Measurements from ENCODE around the gene FAM234B. TPM values are rescaled to one million over a fixed set of nuclear protein-coding genes. Genes with fewer than 3 reads are reported as not detected.

The FAM234B gene
- total RNA-seq, 1 experiment from 2014 or later = 3.3 TPM

DNA sequence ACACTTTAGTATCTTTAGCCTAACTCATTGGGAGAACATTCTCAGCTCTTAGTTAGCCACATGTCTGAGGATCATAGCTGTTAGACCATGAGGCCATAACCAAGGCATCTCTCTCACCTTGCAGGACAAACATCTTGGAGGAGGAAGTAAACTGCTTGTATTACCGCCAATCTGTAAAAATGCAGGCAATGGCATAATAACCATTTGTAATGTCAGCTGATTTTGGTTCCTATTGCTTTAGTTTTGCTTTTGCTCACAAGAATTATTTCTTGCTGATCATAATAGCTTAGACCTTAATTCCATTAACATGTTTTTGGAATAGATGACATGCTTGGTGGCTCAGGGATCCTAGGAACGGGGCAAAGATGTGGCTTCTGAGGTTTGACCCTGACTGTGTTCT is 75.6 kb downstream of the FAM234B start:
- Histone ChIP-seq H3K79me2 (ENCODE audit: low read length) (no peaks in the 10 kb centered on the region), H2AFZ (ENCODE audit: low read length) (no peak overlapping the region), H3K27ac (ENCODE audit: low read length) (no peak overlapping the region), H3K4me3 (ENCODE audit: low read length) (no peak overlapping the region), H4K20me1 (ENCODE audit: low read length) (no peaks in the 10 kb centered on the region), H3K9ac (ENCODE audit: low read length) (no peak overlapping the region), H3K4me2 (ENCODE audit: low read length) (no peak overlapping the region), H3K27me3 (ENCODE audit: low read length) (no peaks in the 10 kb centered on the region), H3K9me3 (ENCODE audit: low read length) (no peaks in the 10 kb centered on the region), H3K4me1 (ENCODE audit: insufficient read depth, low read length) (peaks cover 5% of the 10 kb centered on the region), H3K36me3 (ENCODE audit: low read depth, low read length) (no peaks in the 10 kb centered on the region), H3F3A (ENCODE audit: low read length, unreplicated experiment) (no peaks in the 10 kb centered on the region), H3K9me2 (replicated peaks; ENCODE audit: low read length) (no peaks in the 10 kb centered on the region)
- ChIA-PET CTCF (no interaction called here), POLR2A (ENCODE audit: unreplicated experiment) (no interaction called here)
- DNase-seq (no peak), ATAC-seq (no peak)
- BruUV-seq (replicated peaks) = no TSS peak
- TF ChIP-seq EZH2phosphoT487 (IDR thresholded peaks at IDR 0.05; ENCODE audit: borderline replicate concordance, low read length) = no peak
- TF ChIP-seq EZH2 (IDR thresholded peaks at IDR 0.05; ENCODE audit: low read length, unreplicated experiment) = no peak
- TF ChIP-seq, protein P1, sequence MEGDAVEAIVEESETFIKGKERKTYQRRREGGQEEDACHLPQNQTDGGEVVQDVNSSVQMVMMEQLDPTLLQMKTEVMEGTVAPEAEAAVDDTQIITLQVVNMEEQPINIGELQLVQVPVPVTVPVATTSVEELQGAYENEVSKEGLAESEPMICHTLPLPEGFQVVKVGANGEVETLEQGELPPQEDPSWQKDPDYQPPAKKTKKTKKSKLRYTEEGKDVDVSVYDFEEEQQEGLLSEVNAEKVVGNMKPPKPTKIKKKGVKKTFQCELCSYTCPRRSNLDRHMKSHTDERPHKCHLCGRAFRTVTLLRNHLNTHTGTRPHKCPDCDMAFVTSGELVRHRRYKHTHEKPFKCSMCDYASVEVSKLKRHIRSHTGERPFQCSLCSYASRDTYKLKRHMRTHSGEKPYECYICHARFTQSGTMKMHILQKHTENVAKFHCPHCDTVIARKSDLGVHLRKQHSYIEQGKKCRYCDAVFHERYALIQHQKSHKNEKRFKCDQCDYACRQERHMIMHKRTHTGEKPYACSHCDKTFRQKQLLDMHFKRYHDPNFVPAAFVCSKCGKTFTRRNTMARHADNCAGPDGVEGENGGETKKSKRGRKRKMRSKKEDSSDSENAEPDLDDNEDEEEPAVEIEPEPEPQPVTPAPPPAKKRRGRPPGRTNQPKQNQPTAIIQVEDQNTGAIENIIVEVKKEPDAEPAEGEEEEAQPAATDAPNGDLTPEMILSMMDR (conservative IDR thresholded peaks at IDR 0.05; ENCODE audit: low read depth, low read length) = no peak
- intact Hi-C loops (cut with micrococcal nuclease) = no loop called here

DNA sequence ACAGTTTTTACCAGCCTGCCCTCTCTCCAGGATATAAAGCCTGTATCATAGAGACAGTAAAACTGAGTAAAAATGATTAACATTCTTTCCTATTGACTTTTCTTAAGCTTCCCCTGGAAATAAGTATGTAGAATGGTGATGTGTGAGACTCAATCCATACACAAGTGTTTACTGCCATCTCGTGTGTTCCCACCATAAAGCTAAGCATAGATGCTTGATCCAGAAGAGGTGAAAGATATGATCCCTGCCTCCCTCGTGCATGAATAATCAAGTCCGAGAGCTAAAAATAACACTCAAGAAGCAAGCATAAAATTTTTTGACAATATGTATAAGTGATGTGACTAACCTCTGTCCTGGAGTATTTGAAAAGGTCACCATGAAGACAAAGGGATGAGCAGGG is 76.2 kb downstream of the FAM234B start:
- Histone ChIP-seq H3K36me3 (ENCODE audit: low read depth, low read length) (no peaks in the 10 kb centered on the region), H3K4me2 (ENCODE audit: low read length) (no peak overlapping the region), H3K27ac (ENCODE audit: low read length) (no peak overlapping the region), H4K20me1 (ENCODE audit: low read length) (no peaks in the 10 kb centered on the region), H3K27me3 (ENCODE audit: low read length) (no peaks in the 10 kb centered on the region), H3K4me3 (ENCODE audit: low read length) (no peak overlapping the region), H2AFZ (ENCODE audit: low read length) (no peak overlapping the region), H3F3A (ENCODE audit: low read length, unreplicated experiment) (no peaks in the 10 kb centered on the region), H3K4me1 (ENCODE audit: insufficient read depth, low read length) (peaks cover 10% of the 10 kb centered on the region), H3K79me2 (ENCODE audit: low read length) (no peaks in the 10 kb centered on the region), H3K9me3 (ENCODE audit: low read length) (no peaks in the 10 kb centered on the region), H3K9ac (ENCODE audit: low read length) (no peak overlapping the region), H3K9me2 (replicated peaks; ENCODE audit: low read length) (no peaks in the 10 kb centered on the region)
- POLR2A ChIA-PET (ENCODE audit: unreplicated experiment) = no interaction called here
- BruUV-seq (replicated peaks) = no TSS peak
- intact Hi-C loops (cut with micrococcal nuclease) = no loop called here
- TF ChIP-seq, protein P1 (conservative IDR thresholded peaks at IDR 0.05; ENCODE audit: low read depth, low read length) = no peak
- no peak for TF ChIP-seq EZH2phosphoT487 (IDR thresholded peaks at IDR 0.05; ENCODE audit: borderline replicate concordance, low read length)
- TF ChIP-seq EZH2 (IDR thresholded peaks at IDR 0.05; ENCODE audit: low read length, unreplicated experiment) = no peak
- DNase-seq (no peak), ATAC-seq (no peak)
- CTCF ChIA-PET = no interaction called here

- no peak overlapping the region for H3K27ac ChIP-seq (ENCODE audit: low read length)
- no peak overlapping the region for H3K4me2 ChIP-seq (ENCODE audit: low read length)
- no peak overlapping the region for H3K9ac ChIP-seq (ENCODE audit: low read length)
- H3K4me1 ChIP-seq (ENCODE audit: insufficient read depth, low read length) = peaks cover 17% of the 10 kb centered on the region
- no peaks in the 10 kb centered on the region for H3F3A ChIP-seq (ENCODE audit: low read length, unreplicated experiment)
- H3K9me2 ChIP-seq (replicated peaks; ENCODE audit: low read length) = no peaks in the 10 kb centered on the region
- TF ChIP-seq EZH2phosphoT487 (IDR thresholded peaks at IDR 0.05; ENCODE audit: borderline replicate concordance, low read length) (no peak), EZH2 (IDR thresholded peaks at IDR 0.05; ENCODE audit: low read length, unreplicated experiment) (no peak)
- TF ChIP-seq, protein P1 (conservative IDR thresholded peaks at IDR 0.05; ENCODE audit: low read depth, low read length) = no peak
- no peaks in the 10 kb centered on the region for H3K9me3 ChIP-seq (ENCODE audit: low read length)
- BruUV-seq (replicated peaks) = no TSS peak
- CTCF ChIA-PET = no interaction called here
- no peaks in the 10 kb centered on the region for H4K20me1 ChIP-seq (ENCODE audit: low read length)
- ATAC-seq (no peak), DNase-seq (no peak)
- intact Hi-C loops (cut with micrococcal nuclease) = no loop called here
- no peaks in the 10 kb centered on the region for H3K79me2 ChIP-seq (ENCODE audit: low read length)
- POLR2A ChIA-PET (ENCODE audit: unreplicated experiment) = no interaction called here
- H3K27me3 ChIP-seq (ENCODE audit: low read length) = no peaks in the 10 kb centered on the region
- H2AFZ ChIP-seq (ENCODE audit: low read length) = no peak overlapping the region
- H3K36me3 ChIP-seq (ENCODE audit: low read depth, low read length) = no peaks in the 10 kb centered on the region
- no peak overlapping the region for H3K4me3 ChIP-seq (ENCODE audit: low read length)
Observed at GRCh38 chr12:13121568-13121967, 77.4 kb downstream of the FAM234B start.

All from PC-3 (cell line).